ENCODE results near the gene TCTN1. TPM values are rescaled to one million over a fixed set of nuclear protein-coding genes. Genes with fewer than 3 reads are reported as not detected.

The TCTN1 gene
- total and polyA plus RNA-seq, 2 of the 13 experiments (the other 11 are each of a cell fraction or from before 2014, with no cell fraction given) = 13.6 to 16.0 TPM

GRCh38 chr12:110583137-110584059, 30.5 kb upstream of the TCTN1 start, which contains the start of gene PPTC7 (continued):
- TF ChIP-seq ZNF574 (CRISPR knock-in tag; IDR thresholded peaks at IDR 0.05) (no peak), DZIP1 (CRISPR knock-in tag; IDR thresholded peaks at IDR 0.05) (no peak), GPN1 (CRISPR knock-in tag; IDR thresholded peaks at IDR 0.05; ENCODE audit: borderline replicate concordance) (no peak), GABPB1 (CRISPR knock-in tag; IDR thresholded peaks at IDR 0.05) (peak; percentile 36), ZMAT5 (CRISPR knock-in tag; IDR thresholded peaks at IDR 0.05; ENCODE audit: borderline replicate concordance, low read depth) (no peak), POLR2AphosphoS5 (IDR thresholded peaks at IDR 0.05; ENCODE audit: low read depth, low read length) (peak; percentile 52; the same call in 1 of the 2 replicates), PRDM15 (CRISPR knock-in tag; IDR thresholded peaks at IDR 0.05) (0 out of 2 replicates have a peak, but pooled peaks have one; percentile 17), ATF2 (CRISPR knock-in tag; IDR thresholded peaks at IDR 0.05) (peak; percentile 13; the same call in 1 of the 2 replicates), ZNF280B (CRISPR knock-in tag; IDR thresholded peaks at IDR 0.05; ENCODE audit: borderline replicate concordance) (no peak), PHF20 (CRISPR knock-in tag; IDR thresholded peaks at IDR 0.05) (no peak)
